Immature natural killer cell (primary cell): ENCODE measurements around the gene DMWD. TPM values are rescaled to one million over a fixed set of nuclear protein-coding genes. Genes with fewer than 3 reads are reported as not detected.

Experiments
- DNase-seq, 3 donors: peaks; one replicate each; pipeline ENCODE4 v3.0.0; 2022; ENCODE audit warnings: mixed read lengths in 1 of 3
- H3K27ac Mint-ChIP-seq, 6 donors: one replicate each; pipeline ENCODE4 v1.8.0; 2020; ENCODE audit warnings: mixed read lengths in 6 of 6, mild to moderate bottlenecking in 5 of 6, inconsistent platforms in 4 of 6, moderate library complexity in 3 of 6
- H3K27me3 Mint-ChIP-seq, 3 donors: one replicate each; pipeline ENCODE4 v1.8.0; 2020 to 2021; ENCODE audit warnings: low read depth in 3 of 3, mild to moderate bottlenecking in 3 of 3, mixed read lengths in 3 of 3, moderate library complexity in 3 of 3, inconsistent platforms in 1 of 3
- H3K36me3 Mint-ChIP-seq, 3 donors: one replicate each; pipeline ENCODE4 v1.8.0; 2020; ENCODE audit warnings: mixed read lengths in 3 of 3, inconsistent platforms in 2 of 3, mild to moderate bottlenecking in 2 of 3
- H3K4me1 Mint-ChIP-seq, 2 donors: one replicate each; pipeline ENCODE4 v1.8.0; 2020; ENCODE audit warnings: inconsistent platforms in 2 of 2, mild to moderate bottlenecking in 2 of 2, mixed read lengths in 2 of 2, moderate library complexity in 1 of 2
- H3K4me3 Mint-ChIP-seq, 5 donors: one replicate each; pipeline ENCODE4 v1.8.0; 2020; ENCODE audit warnings: mild to moderate bottlenecking in 5 of 5, mixed read lengths in 5 of 5, inconsistent platforms in 3 of 5, moderate library complexity in 3 of 5
- H3K9me3 Mint-ChIP-seq, 6 donors: one replicate each; pipeline ENCODE4 v1.8.0; 2020; ENCODE audit warnings: mild to moderate bottlenecking in 6 of 6, mixed read lengths in 6 of 6, inconsistent platforms in 4 of 6, moderate library complexity in 3 of 6
- polyA plus RNA-seq, 3 donors: library from polyadenylated mRNA; unstranded; fragments of 300-500 nt; fragmentation: Illumina TruSeq; gene quantifications; one replicate each; pipeline ENCODE4 v1.2.3, GENCODE V29; 2021

Gene DMWD
- polyA plus RNA-seq, 3 donors from 2014 or later: 20.2 to 43.9 (median 20.7) TPM

DNA sequence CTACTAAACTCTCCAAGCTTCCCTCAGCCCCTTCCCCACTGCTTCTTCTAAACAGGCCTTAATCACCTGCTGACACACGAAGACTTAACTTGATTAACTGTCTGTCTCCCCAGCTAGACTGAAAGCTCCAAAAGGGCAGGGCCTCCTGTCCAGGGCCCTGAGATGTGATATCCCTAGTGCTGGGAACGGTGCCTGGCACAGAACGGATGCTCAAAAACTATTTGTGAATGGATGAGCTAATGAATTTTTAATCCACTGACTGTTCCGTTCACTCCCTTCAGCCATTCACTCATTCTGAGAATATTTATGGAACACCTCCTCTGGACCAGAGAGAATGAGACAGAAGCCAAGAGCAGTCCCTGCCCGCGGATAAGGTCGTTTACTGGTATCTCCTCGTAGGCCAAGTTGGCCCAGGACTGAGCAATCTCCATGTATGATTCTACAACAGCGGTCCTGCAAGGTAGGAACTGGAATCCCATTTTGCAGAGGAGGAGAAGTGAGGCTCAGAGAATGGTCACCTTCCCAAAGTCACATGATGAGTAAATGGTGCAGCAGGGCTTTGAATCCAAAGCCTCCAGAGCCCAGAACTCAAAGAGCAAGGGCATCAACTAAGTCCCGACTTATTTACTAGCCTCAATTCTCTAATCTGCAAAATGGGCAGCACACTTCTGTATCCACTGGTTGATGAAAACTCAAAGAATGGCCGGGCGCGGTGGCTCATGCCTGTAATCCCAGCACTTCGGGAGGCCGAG, 3.4 kb downstream of the DMWD start:
- Mint-ChIP-seq H3K27ac (no peak overlapping the region), H3K27me3 (peaks cover 19 to 25% (median 25%) of the 10 kb centered on the region in 3 donors), H3K9me3 (no peaks in the 10 kb centered on the region), H3K4me3 (no peak overlapping the region), H3K36me3 (peaks cover 13 to 38% (median 21%) of the 10 kb centered on the region in 3 donors), H3K4me1 (peaks cover 32 to 36% of the 10 kb centered on the region in 2 donors)
- DNase-seq: no peak

DNA sequence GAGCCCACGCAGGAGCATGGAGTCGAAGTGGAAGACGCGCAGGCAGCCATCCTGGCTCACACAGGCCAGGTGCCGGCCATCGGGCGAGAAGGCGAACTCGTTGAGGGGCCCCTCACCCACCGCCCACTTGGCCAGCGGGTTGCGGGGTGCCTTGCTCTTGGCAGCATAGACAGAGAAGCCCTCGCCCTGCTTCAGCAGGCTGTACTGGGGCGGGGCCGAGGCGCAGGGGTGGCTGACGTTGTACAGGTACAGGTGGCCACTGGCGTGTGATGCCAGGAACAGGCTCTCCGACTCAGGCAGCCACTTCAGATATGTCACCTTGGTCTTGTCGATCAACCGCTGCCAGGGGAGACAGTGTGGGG, 6.1 kb downstream of the DMWD start:
- no peak overlapping the region for H3K27ac Mint-ChIP-seq
- peaks cover 2 to 12% (median 5%) of the 10 kb centered on the region in 3 donors for H3K27me3 Mint-ChIP-seq
- H3K4me1 Mint-ChIP-seq: peaks cover 11 to 18% of the 10 kb centered on the region in 2 donors
- H3K4me3 Mint-ChIP-seq: no peak overlapping the region
- peaks cover 13 to 38% (median 16%) of the 10 kb centered on the region in 3 donors for H3K36me3 Mint-ChIP-seq
- no peaks in the 10 kb centered on the region for H3K9me3 Mint-ChIP-seq
- no peak for DNase-seq

DNA sequence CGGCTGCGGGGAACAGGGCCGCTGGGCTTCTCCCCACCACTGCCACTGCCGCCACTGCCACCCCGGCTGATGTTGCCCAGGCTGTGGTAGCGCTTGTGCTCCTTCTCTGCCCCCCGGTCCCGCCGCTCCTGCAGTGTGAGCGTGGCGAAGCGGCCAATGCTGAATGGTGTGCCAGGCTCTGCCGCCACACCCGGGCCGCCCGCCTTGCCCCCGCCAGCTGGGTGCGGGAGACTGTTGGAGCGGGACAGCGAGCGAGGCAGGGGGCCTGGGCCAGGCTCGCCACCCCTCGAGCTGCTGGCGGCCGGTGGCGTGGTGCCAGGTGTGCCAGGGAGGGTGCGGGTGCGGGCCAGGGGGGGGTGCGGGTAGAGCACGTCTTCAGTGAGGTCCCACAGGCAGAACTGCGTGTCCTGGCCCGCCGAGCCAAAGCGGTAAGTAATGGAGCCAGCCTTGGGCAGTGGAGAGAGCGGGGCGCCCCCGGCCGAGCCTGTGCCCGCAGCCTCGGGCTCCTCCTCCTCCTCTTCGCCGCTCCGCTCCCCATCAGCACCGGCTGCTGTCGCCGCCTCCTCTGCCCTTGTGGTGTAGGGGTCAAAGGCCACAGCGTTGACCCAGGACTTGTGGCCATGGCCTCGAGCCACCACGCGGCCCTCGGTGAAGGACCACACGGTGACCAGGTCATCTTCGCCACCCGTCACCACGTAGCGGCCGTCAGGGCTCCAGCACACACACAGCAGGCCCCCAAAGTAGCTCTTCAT, 6.7 kb downstream of the DMWD start:
- Mint-ChIP-seq H3K4me1 (peaks cover 5 to 13% of the 10 kb centered on the region in 2 donors), H3K27me3 (peaks cover 2 to 6% (median 2%) of the 10 kb centered on the region in 3 donors), H3K9me3 (no peaks in the 10 kb centered on the region), H3K36me3 (peaks cover 13 to 37% (median 16%) of the 10 kb centered on the region in 3 donors), H3K27ac (no peak overlapping the region), H3K4me3 (no peak overlapping the region)
- DNase-seq: no peak

DNA sequence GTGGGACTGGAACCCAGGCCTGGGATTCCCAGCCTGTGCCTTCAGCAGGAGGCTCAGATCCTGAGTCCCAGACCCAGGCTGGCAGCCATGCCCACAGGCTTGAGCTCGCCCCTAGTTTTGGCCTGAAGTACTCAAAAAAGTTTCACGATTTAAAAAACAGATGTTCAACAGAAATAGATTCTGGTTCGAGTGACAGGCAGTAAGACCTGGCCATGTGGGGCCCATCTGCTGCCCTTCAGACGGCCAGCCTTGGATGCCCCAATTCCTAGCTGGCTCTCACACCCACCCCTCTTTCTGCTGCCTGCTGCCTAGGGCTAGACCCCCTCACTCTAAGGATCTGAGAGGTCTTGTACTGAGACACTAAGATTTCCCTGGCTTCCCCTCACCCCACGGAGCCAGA, 7.5 kb downstream of the DMWD start:
- Mint-ChIP-seq H3K9me3 (no peaks in the 10 kb centered on the region), H3K4me3 (no peak overlapping the region), H3K4me1 (peaks cover 0 to 9% of the 10 kb centered on the region in 2 donors), H3K27me3 (peaks cover 2 to 5% (median 2%) of the 10 kb centered on the region in 3 donors), H3K27ac (no peak overlapping the region), H3K36me3 (peaks cover 13 to 34% (median 16%) of the 10 kb centered on the region in 3 donors)
- DNase-seq: no peak

DNA sequence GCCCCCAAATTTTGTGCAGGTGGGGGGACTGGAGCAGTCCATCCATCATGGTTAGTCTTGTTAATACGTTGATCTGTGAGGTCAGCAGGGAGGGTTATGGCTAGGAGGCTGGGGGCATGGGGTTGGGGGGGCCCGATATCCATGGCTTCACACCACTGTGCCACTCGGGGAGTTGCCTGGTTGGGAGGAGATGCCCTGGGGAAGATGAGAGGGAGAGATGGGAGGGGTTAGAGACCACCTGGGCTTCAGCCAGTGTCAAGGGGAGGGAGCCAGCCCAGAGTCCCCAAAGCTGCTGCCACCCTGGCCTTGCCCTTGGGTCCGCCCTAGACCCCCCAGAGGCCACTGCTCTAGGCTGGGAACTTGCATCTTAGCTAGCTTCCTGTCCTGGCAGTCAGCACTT, 8.5 kb downstream of the DMWD start:
- no peak overlapping the region for H3K27ac Mint-ChIP-seq
- peaks cover 8 to 14% of the 10 kb centered on the region in 2 donors for H3K4me1 Mint-ChIP-seq
- peaks cover 2 to 10% (median 6%) of the 10 kb centered on the region in 3 donors for H3K27me3 Mint-ChIP-seq
- peaks cover 11 to 30% (median 13%) of the 10 kb centered on the region in 3 donors for H3K36me3 Mint-ChIP-seq
- no peak for DNase-seq
- no peak overlapping the region for H3K4me3 Mint-ChIP-seq
- no peaks in the 10 kb centered on the region for H3K9me3 Mint-ChIP-seq

DNA sequence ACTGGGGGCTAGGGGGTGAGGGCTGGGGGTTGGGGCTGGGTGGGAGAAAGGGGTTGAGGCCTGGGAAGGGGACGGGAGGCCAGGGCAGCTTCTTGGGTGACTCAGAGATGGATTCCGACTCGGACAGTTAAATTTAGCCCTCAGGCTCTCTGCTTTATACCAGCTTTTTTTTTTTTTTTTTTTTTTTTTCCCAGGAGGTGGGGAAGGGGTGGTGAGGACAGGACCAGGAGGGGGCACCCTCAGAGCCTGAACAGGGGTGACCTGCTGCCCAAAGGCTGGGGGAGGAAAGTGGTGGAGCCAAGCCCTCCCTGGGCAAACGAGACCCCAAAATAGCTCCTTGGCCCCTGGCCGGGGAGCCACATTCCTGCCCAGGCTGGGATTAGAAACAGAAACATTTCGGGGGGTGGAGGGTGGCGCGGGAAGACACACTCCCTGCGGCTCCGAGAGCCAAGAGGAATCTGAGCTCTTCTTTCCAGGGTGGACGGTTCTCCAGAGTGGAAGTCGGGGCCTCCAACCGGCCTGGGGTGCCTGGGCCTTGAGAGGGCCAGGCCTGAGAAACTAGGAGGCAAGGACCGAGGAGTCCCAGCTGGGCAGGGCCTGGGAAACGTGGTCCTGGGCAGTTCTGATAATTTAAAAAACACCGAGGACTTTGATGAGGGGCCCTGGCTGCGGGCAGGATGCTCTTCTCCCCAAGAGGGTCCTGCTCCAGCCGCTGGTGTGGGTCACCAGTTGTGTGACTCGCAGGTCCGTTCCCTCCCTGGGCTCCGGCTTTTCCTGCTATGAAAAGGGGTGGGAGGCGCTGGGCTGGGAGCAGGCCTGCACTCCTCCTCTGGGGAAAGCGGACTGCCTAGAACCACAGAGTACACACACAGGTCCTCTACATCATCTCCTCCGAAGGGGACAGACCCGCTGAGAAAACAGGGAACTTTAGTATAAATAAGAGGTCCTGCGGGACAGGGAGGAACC, 9.5 kb downstream of the DMWD start:
- no peaks in the 10 kb centered on the region for H3K9me3 Mint-ChIP-seq
- no peak for DNase-seq
- no peak overlapping the region for H3K27ac Mint-ChIP-seq
- peaks cover 17 to 21% of the 10 kb centered on the region in 2 donors for H3K4me1 Mint-ChIP-seq
- H3K4me3 Mint-ChIP-seq: no peak overlapping the region
- peaks cover 6 to 13% (median 8%) of the 10 kb centered on the region in 3 donors for H3K27me3 Mint-ChIP-seq
- peaks cover 2 to 23% (median 5%) of the 10 kb centered on the region in 3 donors for H3K36me3 Mint-ChIP-seq

DNA sequence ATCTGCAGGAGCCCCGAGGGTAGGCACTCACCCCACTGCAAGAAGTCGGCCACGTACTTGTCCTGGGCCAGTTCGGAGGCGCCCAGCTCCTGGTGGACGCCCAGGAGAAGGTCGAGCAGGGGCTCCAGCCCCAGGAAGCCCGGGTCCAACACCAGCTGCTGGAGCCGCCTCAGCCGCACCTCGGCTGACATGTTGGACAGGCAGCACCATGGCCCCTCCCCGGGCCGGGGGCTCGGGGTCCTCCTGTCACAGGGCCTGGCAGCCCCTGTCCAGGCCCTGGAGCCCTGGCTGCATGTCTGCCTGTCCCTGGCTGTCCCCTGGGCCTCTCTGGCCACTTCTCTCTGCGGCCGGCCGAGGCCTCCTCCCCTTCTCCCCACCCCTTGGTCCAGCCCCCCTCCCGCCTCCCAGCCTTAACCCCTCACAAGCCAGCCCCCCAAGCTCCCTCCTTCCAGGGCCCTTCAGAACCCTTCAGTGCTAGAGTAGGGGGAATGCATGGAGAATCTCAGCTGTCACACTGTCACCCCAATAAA, 10.4 kb downstream of the DMWD start, which contains the start of gene DMPK:
TSS of gene DMPK (minus strand) at position 329 of the 530 bp plus-strand sequence. CDS start at position 191, 138 bp downstream.
- peaks cover 6 to 11% (median 6%) of the 10 kb centered on the region in 3 donors for H3K27me3 Mint-ChIP-seq
- peaks cover 0 to 16% (median 3%) of the 10 kb centered on the region in 3 donors for H3K36me3 Mint-ChIP-seq
- H3K4me1 Mint-ChIP-seq: peaks cover 17 to 21% of the 10 kb centered on the region in 2 donors
- no peak within 1 kb of the TSS for H3K27ac Mint-ChIP-seq
- no peaks in the 10 kb centered on the region for H3K9me3 Mint-ChIP-seq
- no peak within 1 kb of the TSS for H3K4me3 Mint-ChIP-seq
- DNase-seq: no peak

DNA sequence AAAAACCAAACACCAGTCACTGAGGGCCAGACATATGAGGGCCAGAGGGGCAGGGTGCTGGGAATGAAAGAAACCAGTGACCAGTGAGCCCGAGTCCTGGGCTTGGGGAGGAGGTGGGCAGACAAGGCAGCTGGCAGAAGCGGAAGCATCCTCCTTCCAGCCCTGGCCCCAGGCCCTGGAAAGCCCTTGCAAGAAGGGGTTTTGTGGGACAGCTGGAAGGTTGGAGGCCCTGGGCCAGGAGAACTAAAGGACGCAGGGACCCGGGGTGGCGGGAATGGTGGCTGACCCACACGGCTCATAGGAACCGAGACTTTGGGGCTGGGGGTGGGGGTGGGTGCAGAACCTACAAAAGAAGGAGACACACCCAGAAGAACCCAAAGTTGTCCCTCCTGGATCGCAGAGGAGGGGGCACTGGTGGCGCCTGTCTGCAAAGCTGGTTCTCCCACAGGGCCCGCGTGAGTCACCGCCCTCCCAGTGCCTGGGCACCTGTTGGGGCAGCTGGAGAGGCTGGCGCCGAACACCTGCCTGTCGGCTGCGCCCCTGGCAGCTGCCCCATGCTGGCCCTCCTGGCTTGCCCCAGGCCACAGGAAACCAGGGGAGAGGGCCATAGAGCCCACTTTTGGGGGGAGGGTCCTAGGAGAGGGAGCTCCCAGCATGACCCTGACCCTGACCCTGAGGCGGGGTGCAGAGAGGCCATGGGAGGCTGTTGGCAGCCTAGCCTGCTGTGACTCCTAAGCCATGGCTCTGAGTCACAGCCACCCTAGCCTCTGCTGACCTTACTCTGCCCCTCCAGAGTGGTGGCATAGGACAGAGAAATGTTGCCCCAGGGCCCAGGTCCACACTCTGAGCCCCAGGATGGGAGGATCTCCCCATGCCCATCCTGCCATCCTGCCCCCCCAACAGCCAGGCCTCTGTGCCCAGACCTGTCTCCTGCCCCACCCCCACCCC, 11.2 kb downstream of the DMWD start:
- no peak overlapping the region for H3K4me3 Mint-ChIP-seq
- H3K27me3 Mint-ChIP-seq: peaks cover 6 to 11% (median 6%) of the 10 kb centered on the region in 3 donors
- H3K9me3 Mint-ChIP-seq: no peaks in the 10 kb centered on the region
- peaks cover 0 to 11% (median 8%) of the 10 kb centered on the region in 3 donors for H3K36me3 Mint-ChIP-seq
- H3K27ac Mint-ChIP-seq: peak overlapping the region in 1 of 6 donors; percentile 36
- peaks cover 17 to 21% of the 10 kb centered on the region in 2 donors for H3K4me1 Mint-ChIP-seq
- DNase-seq: no peak

DNA sequence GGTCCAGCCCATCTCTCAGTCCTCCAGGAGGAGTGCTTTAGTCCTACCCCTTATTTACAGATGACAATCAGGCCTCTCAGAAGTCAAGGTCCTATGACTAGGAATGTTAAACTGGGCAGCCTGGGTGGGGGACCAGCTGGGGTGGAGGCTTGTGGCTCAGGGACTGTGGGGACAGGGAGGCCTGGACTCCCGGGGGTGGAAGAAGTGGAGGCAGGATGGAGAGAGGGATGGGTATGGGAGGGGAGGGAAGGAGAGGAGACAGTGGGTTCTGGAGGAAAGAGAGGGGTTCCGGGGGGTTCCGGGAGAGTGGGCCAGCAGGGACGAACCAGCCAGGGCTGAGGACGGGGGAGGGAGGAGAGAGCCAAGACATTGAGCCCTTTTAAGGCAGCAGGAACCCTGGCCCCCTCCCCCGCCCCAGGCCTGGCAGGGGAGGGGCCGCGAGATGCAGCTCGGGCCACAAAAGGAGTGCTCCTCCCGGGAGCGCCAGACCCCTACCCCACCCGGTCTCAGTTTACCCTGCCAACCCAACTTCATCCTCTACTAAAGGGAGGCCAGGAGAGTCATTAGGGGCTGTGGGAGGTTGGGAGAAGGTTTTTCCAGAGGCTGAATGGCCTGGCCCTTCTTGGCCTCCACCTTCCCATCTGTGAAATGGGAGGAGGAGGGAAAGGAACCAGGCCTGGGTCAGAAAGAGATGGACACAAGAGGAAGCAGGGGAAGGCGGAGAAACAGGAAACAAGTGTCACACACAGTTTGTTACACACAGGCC, 12.0 kb downstream of the DMWD start:
- Mint-ChIP-seq H3K27me3 (peaks cover 6 to 11% (median 6%) of the 10 kb centered on the region in 3 donors), H3K36me3 (peaks cover 0 to 8% (median 7%) of the 10 kb centered on the region in 3 donors), H3K4me1 (peaks cover 17 to 21% of the 10 kb centered on the region in 2 donors), H3K9me3 (no peaks in the 10 kb centered on the region), H3K27ac (peak overlapping the region in 1 of 6 donors; percentile 36), H3K4me3 (no peak overlapping the region)
- DNase-seq: no peak

DNA sequence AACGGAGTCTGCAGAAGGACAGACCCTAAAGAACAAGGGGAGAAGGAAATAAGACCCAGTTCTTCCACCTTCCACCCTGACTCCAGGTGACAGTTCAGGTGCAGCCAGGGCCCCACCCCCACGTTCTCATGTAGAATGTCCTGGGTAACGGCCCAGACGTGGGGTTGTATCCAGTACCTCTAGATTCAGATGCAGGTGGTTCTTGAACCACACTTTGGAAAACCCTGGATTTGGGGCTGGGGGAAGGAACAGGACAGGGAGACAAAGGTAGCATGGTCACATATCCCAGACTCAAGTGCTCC, 12.5 kb downstream of the DMWD start:
- Mint-ChIP-seq H3K9me3 (no peaks in the 10 kb centered on the region), H3K27me3 (peaks cover 6 to 11% (median 6%) of the 10 kb centered on the region in 3 donors), H3K4me1 (peaks cover 17 to 21% of the 10 kb centered on the region in 2 donors), H3K36me3 (peaks cover 0 to 8% (median 7%) of the 10 kb centered on the region in 3 donors), H3K4me3 (peak overlapping the region in 1 of 5 donors; percentile 88), H3K27ac (peak overlapping the region in 1 of 6 donors; percentile 46)
- DNase-seq: no peak

DNA sequence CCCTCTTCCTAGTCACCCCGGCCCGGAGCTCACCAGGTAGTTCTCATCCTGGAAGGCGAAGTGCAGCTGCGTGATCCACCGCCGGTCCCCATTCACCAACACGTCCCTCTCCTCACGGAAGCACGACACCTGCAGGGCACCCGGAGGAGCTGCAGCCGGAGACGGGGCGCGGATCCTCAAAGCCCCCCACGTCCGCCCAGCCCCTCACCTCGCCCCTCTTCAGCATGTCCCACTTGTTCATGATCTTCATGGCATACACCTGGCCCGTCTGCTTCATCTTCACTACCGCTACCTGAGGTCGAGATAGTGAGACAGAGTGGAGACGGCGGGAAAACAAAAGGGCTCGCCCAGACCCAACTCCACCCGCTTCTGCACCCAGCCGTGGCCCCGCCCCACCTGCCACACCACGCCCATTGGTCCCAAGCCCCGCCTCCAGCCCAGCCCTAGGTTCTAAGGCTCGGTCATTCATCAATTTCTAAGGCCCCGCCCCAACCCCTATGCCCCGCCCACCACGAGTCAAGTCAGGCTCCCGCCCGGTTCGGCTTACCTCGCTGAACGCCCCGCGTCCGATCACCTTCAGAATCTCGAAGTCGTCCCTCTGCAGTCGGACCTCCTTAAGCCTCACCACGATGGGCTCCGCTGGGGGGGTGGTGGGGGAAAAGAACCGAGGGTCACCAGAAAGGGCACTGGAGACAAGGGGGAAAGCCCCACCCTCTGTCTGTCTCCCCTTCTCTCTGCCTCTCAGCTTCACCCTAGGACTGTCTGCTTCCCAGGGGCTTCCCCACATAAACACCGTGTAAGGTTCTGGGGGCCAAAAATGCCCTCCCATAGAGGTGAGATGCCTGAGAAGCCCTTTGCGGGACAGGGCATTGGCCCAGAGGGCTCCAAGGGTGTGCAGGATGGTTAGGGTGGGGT, 13.2 kb downstream of the DMWD start:
- H3K4me3 Mint-ChIP-seq: peak overlapping the region; percentile 68 to 88 (median 84)
- H3K27me3 Mint-ChIP-seq: peaks cover 6 to 11% (median 6%) of the 10 kb centered on the region in 3 donors
- H3K36me3 Mint-ChIP-seq: peaks cover 0 to 8% (median 7%) of the 10 kb centered on the region in 3 donors
- no peaks in the 10 kb centered on the region for H3K9me3 Mint-ChIP-seq
- H3K4me1 Mint-ChIP-seq: peaks cover 17 to 21% of the 10 kb centered on the region in 2 donors
- H3K27ac Mint-ChIP-seq: peak overlapping the region in 3 of 6 donors; percentile 3 to 83 (median 10)
- peak; percentile 74 to 83 (median 77) for DNase-seq
